ENCODE measurements around the gene ENDOU.

GRCh38 chr12:47762850-47763465 is 37.7 kb upstream of the ENDOU start:
- TF ChIP-seq CTCF (conservative IDR thresholded peaks at IDR 0.05 in 1 of 2, IDR thresholded peaks at IDR 0.05 in 1 of 2; ENCODE audit: low read depth in 1 of 2, low read length in 2 of 2) (no peak), EZH2 (IDR thresholded peaks at IDR 0.05; ENCODE audit: low read length, missing control alignments) (no peak)
